HepG2 (cell line): Measurements from ENCODE around the gene ARL4D. TPM values are rescaled to one million over a fixed set of nuclear protein-coding genes. Genes with fewer than 3 reads are reported as not detected.

ENCODE experiments used
- AHR ChIP-seq: IDR thresholded peaks from 2 replicates; pipeline ENCODE4 v1.6.1; 2018; ENCODE audit warnings: missing genetic modification reagents, missing compliant biosample characterization
- ARNT ChIP-seq: fragments of 450-650 bp; IDR thresholded peaks from 2 replicates; pipeline ENCODE4 v1.6.1; 2017
- ATF7-NPFF ChIP-seq: sonication (generic); formaldehyde crosslinking; IDR thresholded peaks from 2 replicates; pipeline ENCODE4 v1.8.1; 2023; ENCODE audit warnings: mild to moderate bottlenecking, low read depth, missing genetic modification reagents, moderate library complexity
- FOXO1 ChIP-seq: sonication (generic); formaldehyde crosslinking; IDR thresholded peaks from 2 replicates; pipeline ENCODE4 v1.4.0; 2020; ENCODE audit warnings: missing genetic modification reagents
- GPN1 ChIP-seq: sonication (generic); formaldehyde crosslinking; IDR thresholded peaks from 2 replicates; pipeline ENCODE4 v1.5.1; 2020; ENCODE audit warnings: missing genetic modification reagents, borderline replicate concordance
- HCFC1 ChIP-seq: fragments of 150-350 bp; IDR thresholded peaks from 2 replicates; pipeline ENCODE4 v1.6.1; 2014; ENCODE audit warnings: low read depth, low read length
- JUND ChIP-seq: sonication (generic); formaldehyde crosslinking; IDR thresholded peaks from 2 replicates; pipeline ENCODE4 v1.8.0; 2022; ENCODE audit warnings: mild to moderate bottlenecking, missing genetic modification reagents
- NRL ChIP-seq: sonication (generic); formaldehyde crosslinking; IDR thresholded peaks from 2 replicates; pipeline ENCODE4 v1.5.0; 2020; ENCODE audit warnings: missing genetic modification reagents, mild to moderate bottlenecking, moderate library complexity, borderline replicate concordance
- SCMH1 ChIP-seq: sonication (generic); formaldehyde crosslinking; IDR thresholded peaks from 2 replicates; pipeline ENCODE4 v1.9.0; 2021; ENCODE audit warnings: missing genetic modification reagents, mild to moderate bottlenecking, borderline replicate concordance
- SMARCC2 ChIP-seq: fragments of 450-650 bp; IDR thresholded peaks from 2 replicates; pipeline ENCODE4 v1.6.1; 2017; ENCODE audit warnings: antibody characterized with exemption, mild to moderate bottlenecking
- SRSF9 ChIP-seq: fragments of 200-400 bp; formaldehyde crosslinking; IDR thresholded peaks from 2 replicates; pipeline ENCODE4 v1.6.1; 2018; ENCODE audit warnings: borderline replicate concordance, mild to moderate bottlenecking, low read depth, low read length; ENCODE audit not compliant: insufficient read depth, poor library complexity, severe bottlenecking
- TBX2 ChIP-seq: sonication (generic); formaldehyde crosslinking; IDR thresholded peaks from 2 replicates; pipeline ENCODE4 v1.5.0; 2020; ENCODE audit warnings: missing genetic modification reagents, mild to moderate bottlenecking, borderline replicate concordance
- YEATS4 ChIP-seq: sonication (generic); formaldehyde crosslinking; IDR thresholded peaks from 2 replicates; pipeline ENCODE4 v1.4.0; 2020; ENCODE audit warnings: missing genetic modification reagents, borderline replicate concordance
- ZFP90 ChIP-seq: sonication (generic); formaldehyde crosslinking; IDR thresholded peaks from 2 replicates; pipeline ENCODE4 v1.8.0; 2022; ENCODE audit warnings: missing genetic modification reagents, mild to moderate bottlenecking, inconsistent platforms, borderline replicate concordance
- ZMYM2 ChIP-seq: sonication (generic); formaldehyde crosslinking; IDR thresholded peaks from 2 replicates; pipeline ENCODE4 v1.8.0; 2022; ENCODE audit warnings: mild to moderate bottlenecking, missing genetic modification reagents
- ZNF333 ChIP-seq: sonication (generic); formaldehyde crosslinking; IDR thresholded peaks from 2 replicates; pipeline ENCODE4 v1.4.0; 2020; ENCODE audit warnings: mild to moderate bottlenecking, missing genetic modification reagents, borderline replicate concordance
- ZNF354B ChIP-seq: sonication (generic); formaldehyde crosslinking; IDR thresholded peaks from 2 replicates; pipeline ENCODE4 v1.8.0; 2022; ENCODE audit warnings: mild to moderate bottlenecking, missing genetic modification reagents
- ZNF451 ChIP-seq: sonication (generic); formaldehyde crosslinking; IDR thresholded peaks from 2 replicates; pipeline ENCODE4 v1.5.0; 2020; ENCODE audit warnings: mild to moderate bottlenecking, missing genetic modification reagents
- ZNF557 ChIP-seq: sonication (generic); formaldehyde crosslinking; IDR thresholded peaks from 2 replicates; pipeline ENCODE4 v1.4.0; 2020; ENCODE audit warnings: missing genetic modification reagents
- ZNF747 ChIP-seq: sonication (generic); formaldehyde crosslinking; IDR thresholded peaks from 2 replicates; pipeline ENCODE4 v1.8.1; 2023; ENCODE audit warnings: missing genetic modification reagents, mild to moderate bottlenecking, borderline replicate concordance
- ZNF883 ChIP-seq: sonication (generic); formaldehyde crosslinking; IDR thresholded peaks from 2 replicates; pipeline ENCODE4 v1.5.1; 2020; ENCODE audit warnings: mild to moderate bottlenecking, missing genetic modification reagents; ENCODE audit errors: not compliant biosample characterization
- ZSCAN12 ChIP-seq: sonication (generic); formaldehyde crosslinking; IDR thresholded peaks from 2 replicates; pipeline ENCODE4 v1.9.0; 2021; ENCODE audit warnings: mild to moderate bottlenecking, missing genetic modification reagents
- ZSCAN29 ChIP-seq: sonication (generic); formaldehyde crosslinking; conservative IDR thresholded peaks from 2 replicates; pipeline ENCODE4 v1.4.0; 2020; ENCODE audit warnings: mild to moderate bottlenecking, missing genetic modification reagents
- polyA plus RNA-seq, 8 experiments: library from polyadenylated mRNA; depleted of rRNA in 3 of 8; stranded (reverse) in 7 of 8; unstranded in 1 of 8; fragments of >200 nt; fragmentation: Illumina TruSeq in 4 of 8; extraction: Trizol in 4 of 8; gene quantifications; 2 replicates each; pipeline versions ENCODE4 v1.2.1 to v1.2.3, GENCODE V29; 2011 to 2016; ENCODE audit warnings: low read depth in 4 of 8, missing spikeins in 1 of 8, mixed read lengths in 1 of 8; ENCODE audit not compliant: insufficient read depth in 1 of 8
- total RNA-seq, 5 experiments: library from RNA; depleted of rRNA; stranded (reverse); fragments of >200 nt; fragmentation: Illumina TruSeq; extraction: Trizol; gene quantifications; 2 replicates each; pipeline ENCODE4 v1.2.3, GENCODE V29; 2016; ENCODE audit warnings: low read depth in 1 of 5
- TF ChIP-seq, protein P1 (sequence below): sonication (generic); formaldehyde crosslinking; IDR thresholded peaks from 2 replicates; pipeline ENCODE4 v1.8.1; 2023; ENCODE audit warnings: mild to moderate bottlenecking, missing genetic modification reagents
- TF ChIP-seq, protein P2 (sequence below): sonication (generic); formaldehyde crosslinking; IDR thresholded peaks from 2 replicates; pipeline ENCODE4 v1.4.0; 2020; ENCODE audit warnings: mild to moderate bottlenecking, missing genetic modification reagents
- TF ChIP-seq, protein P3 (sequence below), 2 experiments: IDR thresholded peaks; 2 replicates each; pipeline ENCODE4 v1.6.1; 2011 to 2012; ENCODE audit warnings: low read length in 2 of 2, borderline replicate concordance in 1 of 2, low read depth in 1 of 2, mild to moderate bottlenecking in 1 of 2, moderate library complexity in 1 of 2

ARL4D gene
- total and polyA plus RNA-seq, 2 of the 13 experiments (the other 11 are each of a cell fraction or from before 2014, with no cell fraction given) = 9.0 to 25.9 TPM

DNA sequence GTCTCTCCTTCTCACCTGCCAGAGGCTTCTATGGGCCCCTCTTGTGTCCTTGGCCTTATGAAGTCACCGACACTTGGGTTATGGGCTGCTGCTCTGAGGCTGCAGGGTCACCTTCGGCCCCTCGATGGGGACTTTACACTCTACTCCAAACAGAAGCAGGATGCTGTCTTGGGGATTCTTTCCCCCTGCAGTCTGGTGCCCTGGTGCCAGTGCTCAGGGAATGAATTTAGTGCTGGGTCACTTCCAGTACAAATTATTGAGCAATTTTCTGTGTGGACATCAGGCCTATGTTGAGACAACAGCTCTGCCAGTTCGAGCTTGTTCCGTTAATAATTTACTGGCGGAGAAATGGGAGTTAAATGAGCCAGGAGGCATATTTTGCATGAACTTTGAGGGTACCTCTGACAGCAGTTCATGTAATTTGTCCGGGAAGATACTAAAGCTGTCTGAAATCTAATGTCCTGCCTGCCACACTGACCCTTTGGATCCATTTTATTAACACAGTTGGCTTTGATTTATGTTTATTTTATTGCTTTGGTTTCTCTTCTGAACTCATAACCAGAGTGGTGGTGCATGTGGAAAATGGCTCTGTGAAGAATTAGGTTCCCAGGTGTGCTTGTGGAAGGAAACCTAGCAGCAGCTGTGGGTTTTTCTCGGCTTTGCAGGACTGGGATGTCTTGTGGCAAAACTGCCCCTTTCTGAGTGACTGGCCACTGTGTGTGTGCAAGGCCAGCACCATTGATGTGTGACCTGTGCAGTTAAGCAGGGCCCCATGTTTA, 50.9 kb downstream of the ARL4D start (continued):
- TF ChIP-seq SMARCC2 (no peak), ARNT (no peak), GPN1 (CRISPR knock-in tag) (no peak), ZFP90 (CRISPR knock-in tag) (no peak; the same call in 1 of the 2 replicates), ZNF557 (CRISPR knock-in tag) (peak; percentile 92; the same call in 1 of the 2 replicates), ZMYM2 (CRISPR knock-in tag) (peak; percentile 60; the same call in 1 of the 2 replicates), SCMH1 (CRISPR knock-in tag) (no peak), ZNF354B (CRISPR knock-in tag) (no peak), ZSCAN12 (CRISPR knock-in tag) (0 out of 2 replicates have a peak, but pooled peaks have one; percentile 62), HCFC1 (no peak), JUND (0 out of 2 replicates have a peak, but pooled peaks have one; percentile 64), YEATS4 (peak; percentile 81; the same call in 1 of the 2 replicates), NRL (peak; percentile 27; the same call in 1 of the 2 replicates), FOXO1 (CRISPR knock-in tag) (peak; percentile 89), ZNF333 (CRISPR knock-in tag) (no peak), AHR (no peak), ZSCAN29 (0 out of 2 replicates have a peak, but pooled peaks have one; percentile 29), ZNF747 (CRISPR knock-in tag) (peak; percentile 90; the same call in 1 of the 2 replicates), ATF7-NPFF (CRISPR knock-in tag) (no peak; the same call in 1 of the 2 replicates), SRSF9 (no peak), ZNF883 (CRISPR knock-in tag) (no peak), ZNF451 (no peak; the same call in 1 of the 2 replicates), TBX2 (peak; percentile 97)
- TF ChIP-seq, protein P1, sequence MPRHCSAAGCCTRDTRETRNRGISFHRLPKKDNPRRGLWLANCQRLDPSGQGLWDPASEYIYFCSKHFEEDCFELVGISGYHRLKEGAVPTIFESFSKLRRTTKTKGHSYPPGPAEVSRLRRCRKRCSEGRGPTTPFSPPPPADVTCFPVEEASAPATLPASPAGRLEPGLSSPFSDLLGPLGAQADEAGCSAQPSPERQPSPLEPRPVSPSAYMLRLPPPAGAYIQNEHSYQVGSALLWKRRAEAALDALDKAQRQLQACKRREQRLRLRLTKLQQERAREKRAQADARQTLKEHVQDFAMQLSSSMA (CRISPR knock-in tag) = no peak
- TF ChIP-seq, protein P2, sequence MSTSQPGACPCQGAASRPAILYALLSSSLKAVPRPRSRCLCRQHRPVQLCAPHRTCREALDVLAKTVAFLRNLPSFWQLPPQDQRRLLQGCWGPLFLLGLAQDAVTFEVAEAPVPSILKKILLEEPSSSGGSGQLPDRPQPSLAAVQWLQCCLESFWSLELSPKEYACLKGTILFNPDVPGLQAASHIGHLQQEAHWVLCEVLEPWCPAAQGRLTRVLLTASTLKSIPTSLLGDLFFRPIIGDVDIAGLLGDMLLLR (CRISPR knock-in tag) = no peak
- TF ChIP-seq, protein P3, sequence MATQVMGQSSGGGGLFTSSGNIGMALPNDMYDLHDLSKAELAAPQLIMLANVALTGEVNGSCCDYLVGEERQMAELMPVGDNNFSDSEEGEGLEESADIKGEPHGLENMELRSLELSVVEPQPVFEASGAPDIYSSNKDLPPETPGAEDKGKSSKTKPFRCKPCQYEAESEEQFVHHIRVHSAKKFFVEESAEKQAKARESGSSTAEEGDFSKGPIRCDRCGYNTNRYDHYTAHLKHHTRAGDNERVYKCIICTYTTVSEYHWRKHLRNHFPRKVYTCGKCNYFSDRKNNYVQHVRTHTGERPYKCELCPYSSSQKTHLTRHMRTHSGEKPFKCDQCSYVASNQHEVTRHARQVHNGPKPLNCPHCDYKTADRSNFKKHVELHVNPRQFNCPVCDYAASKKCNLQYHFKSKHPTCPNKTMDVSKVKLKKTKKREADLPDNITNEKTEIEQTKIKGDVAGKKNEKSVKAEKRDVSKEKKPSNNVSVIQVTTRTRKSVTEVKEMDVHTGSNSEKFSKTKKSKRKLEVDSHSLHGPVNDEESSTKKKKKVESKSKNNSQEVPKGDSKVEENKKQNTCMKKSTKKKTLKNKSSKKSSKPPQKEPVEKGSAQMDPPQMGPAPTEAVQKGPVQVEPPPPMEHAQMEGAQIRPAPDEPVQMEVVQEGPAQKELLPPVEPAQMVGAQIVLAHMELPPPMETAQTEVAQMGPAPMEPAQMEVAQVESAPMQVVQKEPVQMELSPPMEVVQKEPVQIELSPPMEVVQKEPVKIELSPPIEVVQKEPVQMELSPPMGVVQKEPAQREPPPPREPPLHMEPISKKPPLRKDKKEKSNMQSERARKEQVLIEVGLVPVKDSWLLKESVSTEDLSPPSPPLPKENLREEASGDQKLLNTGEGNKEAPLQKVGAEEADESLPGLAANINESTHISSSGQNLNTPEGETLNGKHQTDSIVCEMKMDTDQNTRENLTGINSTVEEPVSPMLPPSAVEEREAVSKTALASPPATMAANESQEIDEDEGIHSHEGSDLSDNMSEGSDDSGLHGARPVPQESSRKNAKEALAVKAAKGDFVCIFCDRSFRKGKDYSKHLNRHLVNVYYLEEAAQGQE (IDR thresholded peaks at IDR 0.05; ENCODE audit: borderline replicate concordance in 1 of 2, low read depth in 1 of 2, low read length in 2 of 2) = no peak
